ENCODE measurements around the gene SNRPD2.
"Not testable (repeated sequence)": the region's sequence is repeated elsewhere in the genome, so short reads cannot be mapped to it uniquely, and the experiment has no call there.

Gene SNRPD2

DNA sequence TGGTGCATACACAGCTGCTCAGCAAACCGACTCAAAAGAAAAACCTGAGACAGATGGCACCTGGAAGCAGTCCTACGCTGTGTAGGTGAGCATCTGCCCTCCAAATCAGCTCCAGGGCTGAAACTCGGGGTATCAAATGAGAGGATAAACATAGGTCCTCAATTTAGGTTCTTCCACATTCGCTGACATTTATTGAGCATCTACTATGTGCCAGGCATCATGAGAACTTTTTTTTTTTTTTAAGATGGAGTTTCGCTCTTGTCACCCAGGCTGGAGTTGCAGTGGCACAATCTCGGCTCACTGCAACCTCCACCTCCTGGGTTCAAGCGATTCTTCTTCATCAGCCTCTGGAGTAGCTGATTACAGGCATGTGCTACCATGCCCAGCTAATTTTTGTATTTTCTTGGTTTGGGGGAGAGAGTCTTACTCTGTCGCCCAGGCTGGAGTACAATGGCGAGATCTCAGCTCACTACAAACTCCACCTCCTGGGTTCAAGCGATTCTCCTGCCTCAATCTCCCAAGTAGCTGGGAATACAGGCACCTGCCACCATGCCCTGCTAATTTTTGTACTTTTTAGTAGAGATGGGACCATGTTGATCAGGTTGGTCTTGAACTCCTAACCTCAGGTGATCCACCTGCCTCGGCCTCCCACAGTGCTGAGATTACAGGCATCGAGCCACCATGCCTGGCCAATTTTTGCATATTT lies 14.1 kb upstream of the SNRPD2 start:
- FAIRE-seq (peak; percentile 64), DNase-seq (ENCODE audit: insufficient read length, low spot score) (no peak)
- TF ChIP-seq POLR2AphosphoS5 (IDR thresholded peaks at IDR 0.05; ENCODE audit: low read depth, low read length): 0 out of 2 replicates have a peak, but pooled peaks have one; percentile 23
- TF ChIP-seq POU2F2 (IDR thresholded peaks at IDR 0.05; ENCODE audit: low read depth, low read length): no peak
- no peak for TF ChIP-seq PAX5 (IDR thresholded peaks at IDR 0.05; ENCODE audit: insufficient read depth, low read length, severe bottlenecking)
- no peak for TF ChIP-seq POLR2A (IDR thresholded peaks at IDR 0.05; ENCODE audit: low read depth, low read length)
- TF ChIP-seq TAF1 (IDR thresholded peaks at IDR 0.05; ENCODE audit: low read depth, low read length): no peak

DNA sequence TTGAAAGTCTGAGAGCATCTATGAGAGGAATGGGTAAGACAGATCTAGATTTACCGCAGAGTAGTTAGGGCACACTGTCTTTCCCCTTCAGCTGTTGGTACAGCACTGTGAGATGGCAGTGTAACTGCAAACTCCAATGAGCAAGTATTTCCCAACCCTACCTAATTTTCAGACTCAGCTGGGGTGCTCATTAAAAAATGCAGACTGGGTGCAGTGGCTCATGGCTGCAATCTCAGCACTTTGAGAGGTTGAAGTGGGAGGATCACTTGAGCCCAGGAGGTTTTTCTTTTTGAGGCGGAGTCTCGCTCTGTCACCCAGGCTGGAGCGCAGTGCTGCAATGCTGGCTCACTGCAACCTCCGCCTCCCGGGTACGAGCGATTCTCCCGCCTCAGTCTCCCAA lies 13.4 kb upstream of the SNRPD2 start:
- DNase-seq (ENCODE audit: insufficient read length, low spot score) (no peak), FAIRE-seq (peak; percentile 33)
- TF ChIP-seq POLR2A (IDR thresholded peaks at IDR 0.05; ENCODE audit: low read depth, low read length) (no peak; the same call in 1 of the 2 replicates), PAX5 (IDR thresholded peaks at IDR 0.05; ENCODE audit: insufficient read depth, low read length, severe bottlenecking) (no peak), POU2F2 (IDR thresholded peaks at IDR 0.05; ENCODE audit: low read depth, low read length) (no peak), SPI1 (IDR thresholded peaks at IDR 0.05; ENCODE audit: low read depth, low read length) (no peak), TAF1 (IDR thresholded peaks at IDR 0.05; ENCODE audit: low read depth, low read length) (no peak), POLR2AphosphoS5 (IDR thresholded peaks at IDR 0.05; ENCODE audit: low read depth, low read length) (no peak)

DNA sequence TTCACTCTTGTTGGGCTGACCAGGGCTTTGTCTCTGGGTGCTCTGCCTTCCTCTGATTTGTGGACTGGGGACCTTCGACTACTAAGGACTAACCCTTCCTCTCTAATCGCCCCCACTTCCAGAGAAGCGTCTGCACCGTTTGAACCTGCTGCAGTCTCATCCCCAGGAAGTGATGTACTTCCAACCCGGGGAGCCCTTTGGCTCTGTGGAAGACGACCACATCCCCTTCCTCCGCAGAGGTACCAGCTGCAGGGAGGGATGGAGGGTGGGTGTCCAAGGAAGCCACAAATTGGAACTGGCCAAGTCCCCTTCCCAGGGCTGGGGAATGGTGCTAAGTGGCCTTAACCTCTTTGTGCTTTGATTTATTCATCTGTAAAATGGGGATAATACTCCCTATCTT lies 9.9 kb upstream of the SNRPD2 start:
- no peak for FAIRE-seq
- DNase-seq (ENCODE audit: insufficient read length, low spot score): no peak
- no peak for TF ChIP-seq POLR2AphosphoS5 (IDR thresholded peaks at IDR 0.05; ENCODE audit: low read depth, low read length)
- TF ChIP-seq PAX5 (IDR thresholded peaks at IDR 0.05; ENCODE audit: insufficient read depth, low read length, severe bottlenecking): no peak
- TF ChIP-seq SPI1 (IDR thresholded peaks at IDR 0.05; ENCODE audit: low read depth, low read length): no peak
- TF ChIP-seq TAF1 (IDR thresholded peaks at IDR 0.05; ENCODE audit: low read depth, low read length): no peak
- TF ChIP-seq POU2F2 (IDR thresholded peaks at IDR 0.05; ENCODE audit: low read depth, low read length): no peak
- no peak for TF ChIP-seq POLR2A (IDR thresholded peaks at IDR 0.05; ENCODE audit: low read depth, low read length)

DNA sequence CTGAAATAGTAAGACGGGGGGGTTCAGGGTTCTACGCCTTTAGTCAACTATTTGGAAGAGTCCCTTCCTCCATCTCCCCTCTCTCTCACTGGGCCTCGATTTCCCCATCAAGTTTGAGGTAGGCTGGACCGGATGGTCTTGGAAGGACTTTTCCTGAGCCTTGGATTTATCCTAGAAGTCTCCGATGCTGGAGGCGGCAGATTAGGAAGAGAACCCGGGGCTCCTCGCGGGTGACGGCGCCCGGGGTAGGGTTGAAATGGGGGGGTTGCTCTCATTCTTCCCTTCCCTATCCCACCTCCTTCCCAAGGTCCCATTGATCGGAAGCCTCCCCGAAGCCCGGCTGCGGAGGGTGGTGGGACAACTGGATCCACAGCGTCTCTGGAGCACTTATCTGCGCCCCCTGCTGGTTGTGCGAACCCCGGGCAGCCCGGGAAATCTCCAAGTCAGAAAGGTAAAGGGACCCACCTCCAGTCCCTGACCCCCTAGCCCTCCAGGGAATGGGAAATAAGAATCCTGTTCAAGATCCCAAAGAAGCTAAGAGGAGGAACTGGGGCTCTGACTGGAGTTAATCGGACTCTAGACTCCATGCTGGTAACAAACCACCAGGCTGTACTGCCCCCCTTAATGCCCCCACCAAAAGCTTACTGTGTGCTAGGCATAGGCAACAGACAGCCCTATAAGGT lies 1.5 kb upstream of the SNRPD2 start:
- DNase-seq (ENCODE audit: insufficient read length, low spot score) (no peak), FAIRE-seq (peak; percentile 54)
- TF ChIP-seq TAF1 (IDR thresholded peaks at IDR 0.05; ENCODE audit: low read depth, low read length) (no peak), POU2F2 (IDR thresholded peaks at IDR 0.05; ENCODE audit: low read depth, low read length) (no peak; the same call in 1 of the 2 replicates), POLR2AphosphoS5 (IDR thresholded peaks at IDR 0.05; ENCODE audit: low read depth, low read length) (no peak), POLR2A (IDR thresholded peaks at IDR 0.05; ENCODE audit: low read depth, low read length) (no peak), PAX5 (IDR thresholded peaks at IDR 0.05; ENCODE audit: insufficient read depth, low read length, severe bottlenecking) (no peak), SPI1 (IDR thresholded peaks at IDR 0.05; ENCODE audit: low read depth, low read length) (no peak)

DNA sequence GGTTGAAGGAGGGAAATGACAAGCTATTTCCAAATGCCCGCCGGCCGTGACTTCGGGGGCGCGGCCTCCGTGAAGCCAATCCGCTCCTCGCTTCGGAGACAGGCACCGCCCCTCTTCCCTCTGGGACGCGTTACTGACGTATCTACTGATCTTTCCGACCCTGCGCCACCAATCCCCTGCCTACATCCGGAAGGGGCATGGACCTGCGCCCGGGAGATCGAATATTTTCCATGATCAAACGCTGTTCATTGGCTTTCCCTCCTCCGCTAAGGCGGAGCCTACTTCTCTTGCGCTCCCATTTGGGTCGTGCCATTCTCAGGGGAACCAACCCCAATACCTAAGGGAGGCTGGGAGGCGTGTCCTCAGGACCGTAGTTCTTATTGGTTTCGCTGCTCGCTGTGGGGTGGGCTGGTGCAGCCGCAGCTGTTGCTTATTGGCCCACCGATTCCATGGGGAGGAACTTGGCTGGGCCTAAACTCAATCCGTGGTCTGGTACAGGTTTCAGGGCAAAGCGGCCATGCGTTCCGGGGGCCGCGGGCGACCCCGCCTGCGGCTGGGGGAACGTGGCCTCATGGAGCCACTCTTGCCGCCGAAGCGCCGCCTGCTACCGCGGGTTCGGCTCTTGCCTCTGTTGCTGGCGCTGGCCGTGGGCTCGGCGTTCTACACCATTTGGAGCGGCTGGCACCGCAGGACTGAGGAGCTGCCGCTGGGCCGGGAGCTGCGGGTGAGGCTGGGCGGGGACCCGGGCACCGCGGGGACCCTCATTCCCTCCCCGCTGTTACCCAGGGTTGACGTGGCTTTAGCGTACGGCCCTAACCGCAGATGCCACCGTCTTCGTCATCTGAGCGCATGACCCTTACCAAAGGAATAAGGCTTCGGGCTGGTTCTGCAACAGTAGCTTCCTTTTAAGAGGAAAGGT lies 693 bp upstream of the SNRPD2 start, which contains the start of gene QPCTL:
TSS of gene QPCTL (plus strand) at position 480 of the 919 bp plus-strand sequence. CDS start at position 518, 38 bp downstream.
- DNase-seq (ENCODE audit: insufficient read length, low spot score): peak; percentile 91
- peak; percentile 100 for FAIRE-seq
- TF ChIP-seq POLR2A (IDR thresholded peaks at IDR 0.05; ENCODE audit: low read depth, low read length) (peak; percentile 85), PAX5 (IDR thresholded peaks at IDR 0.05; ENCODE audit: insufficient read depth, low read length, severe bottlenecking) (no peak), SPI1 (IDR thresholded peaks at IDR 0.05; ENCODE audit: low read depth, low read length) (peak; percentile 65), POLR2AphosphoS5 (IDR thresholded peaks at IDR 0.05; ENCODE audit: low read depth, low read length) (peak; percentile 74), POU2F2 (IDR thresholded peaks at IDR 0.05; ENCODE audit: low read depth, low read length) (no peak), TAF1 (IDR thresholded peaks at IDR 0.05; ENCODE audit: low read depth, low read length) (no peak; the same call in 1 of the 2 replicates)

DNA sequence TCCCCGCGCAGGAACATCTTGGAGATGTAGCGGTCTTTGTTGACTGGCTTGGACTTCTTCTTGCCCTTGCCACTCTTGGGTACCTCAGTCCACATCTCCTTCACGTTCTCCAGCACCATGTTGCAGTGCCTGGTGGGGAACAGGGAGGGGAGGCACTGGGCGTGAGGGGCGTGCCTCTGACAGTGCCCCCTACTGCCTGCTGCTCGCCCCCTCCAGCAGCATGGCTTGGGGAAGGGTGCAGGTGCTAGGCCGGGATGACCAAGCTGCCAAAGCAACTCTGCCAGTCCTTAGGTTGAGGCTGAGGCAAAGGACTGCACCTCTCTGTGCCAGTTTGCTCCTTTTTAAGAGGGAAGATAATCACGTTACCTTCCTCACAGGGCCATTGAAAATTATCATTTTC lies 4.2 kb downstream of the SNRPD2 start:
- FAIRE-seq: no peak
- no peak for TF ChIP-seq POU2F2 (IDR thresholded peaks at IDR 0.05; ENCODE audit: low read depth, low read length)
- TF ChIP-seq POLR2A (IDR thresholded peaks at IDR 0.05; ENCODE audit: low read depth, low read length): 0 out of 2 replicates have a peak, but pooled peaks have one; percentile 30
- no peak for TF ChIP-seq TAF1 (IDR thresholded peaks at IDR 0.05; ENCODE audit: low read depth, low read length)
- no peak for TF ChIP-seq PAX5 (IDR thresholded peaks at IDR 0.05; ENCODE audit: insufficient read depth, low read length, severe bottlenecking)
- TF ChIP-seq POLR2AphosphoS5 (IDR thresholded peaks at IDR 0.05; ENCODE audit: low read depth, low read length): no peak
- no peak for DNase-seq (ENCODE audit: insufficient read length, low spot score)

DNA sequence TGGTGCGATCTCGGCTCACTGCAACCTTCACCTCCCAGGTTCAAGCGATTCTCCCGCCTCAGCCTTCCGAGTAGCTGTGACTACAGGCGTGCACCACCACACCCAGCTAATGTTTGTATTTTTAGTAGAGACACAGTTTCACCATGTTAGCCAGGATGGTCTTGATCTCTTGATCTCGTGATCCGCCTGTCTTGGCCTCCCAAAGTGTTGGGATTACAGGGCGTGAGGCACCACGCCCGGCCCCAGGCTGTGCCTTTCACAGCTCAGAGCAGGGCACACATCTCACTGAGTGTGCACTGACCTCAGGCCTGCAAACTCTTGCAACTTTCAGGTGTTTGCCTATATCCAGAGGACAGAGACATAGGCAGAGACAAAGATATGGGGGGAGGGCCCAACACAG lies 6.7 kb downstream of the SNRPD2 start:
- FAIRE-seq; DNase-seq (ENCODE audit: insufficient read length, low spot score): not testable (repeated sequence)

DNA sequence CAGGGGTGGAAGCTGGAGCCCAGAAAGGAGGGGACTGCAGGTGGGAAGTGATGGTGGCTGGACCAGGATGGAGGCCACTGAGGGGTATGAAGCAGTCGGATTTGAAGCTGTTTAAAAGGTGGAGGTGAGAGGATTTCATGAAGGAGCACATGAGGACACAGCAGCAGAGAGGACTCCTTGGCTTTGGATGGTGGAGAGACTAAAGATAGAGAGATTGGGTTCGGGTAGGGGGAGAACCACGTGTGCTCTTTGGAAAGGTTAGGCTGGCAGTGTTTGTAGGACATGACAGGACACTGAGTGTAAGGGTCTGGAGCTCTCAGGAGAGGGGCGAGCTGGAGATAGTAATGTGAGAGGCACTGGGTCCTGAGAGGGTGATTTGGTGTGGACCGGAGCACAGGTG lies 8.8 kb downstream of the SNRPD2 start:
- TF ChIP-seq PAX5 (IDR thresholded peaks at IDR 0.05; ENCODE audit: insufficient read depth, low read length, severe bottlenecking): no peak
- no peak for TF ChIP-seq SPI1 (IDR thresholded peaks at IDR 0.05; ENCODE audit: low read depth, low read length)
- TF ChIP-seq TAF1 (IDR thresholded peaks at IDR 0.05; ENCODE audit: low read depth, low read length): no peak
- TF ChIP-seq POLR2AphosphoS5 (IDR thresholded peaks at IDR 0.05; ENCODE audit: low read depth, low read length): no peak
- no peak for TF ChIP-seq POU2F2 (IDR thresholded peaks at IDR 0.05; ENCODE audit: low read depth, low read length)
- no peak for TF ChIP-seq POLR2A (IDR thresholded peaks at IDR 0.05; ENCODE audit: low read depth, low read length)
- DNase-seq (ENCODE audit: insufficient read length, low spot score) (no peak), FAIRE-seq (no peak)

DNA sequence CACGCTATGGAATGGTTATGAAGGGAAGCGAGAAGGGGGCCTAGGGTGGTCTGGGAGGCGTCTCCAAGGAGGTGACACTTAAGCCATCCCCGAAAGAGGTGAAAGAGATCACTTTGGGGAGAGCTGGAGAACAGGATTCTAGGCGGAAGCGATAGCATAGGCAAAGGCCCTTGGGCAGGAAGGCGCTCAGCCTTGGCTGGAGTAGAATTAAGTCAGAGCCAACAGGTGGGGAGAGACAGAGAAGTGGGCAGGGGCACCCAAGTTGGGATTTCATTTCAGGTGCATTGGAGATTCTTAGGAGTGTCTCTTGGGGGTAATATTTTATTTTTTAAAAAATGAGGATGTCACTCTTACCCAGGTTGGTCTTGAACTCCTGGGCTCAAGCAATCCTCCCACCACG lies 9.6 kb downstream of the SNRPD2 start:
- FAIRE-seq: no peak
- no peak for TF ChIP-seq TAF1 (IDR thresholded peaks at IDR 0.05; ENCODE audit: low read depth, low read length)
- TF ChIP-seq SPI1 (IDR thresholded peaks at IDR 0.05; ENCODE audit: low read depth, low read length): no peak
- TF ChIP-seq POU2F2 (IDR thresholded peaks at IDR 0.05; ENCODE audit: low read depth, low read length): no peak
- no peak for TF ChIP-seq POLR2AphosphoS5 (IDR thresholded peaks at IDR 0.05; ENCODE audit: low read depth, low read length)
- no peak for TF ChIP-seq POLR2A (IDR thresholded peaks at IDR 0.05; ENCODE audit: low read depth, low read length)
- no peak for TF ChIP-seq PAX5 (IDR thresholded peaks at IDR 0.05; ENCODE audit: insufficient read depth, low read length, severe bottlenecking)
- no peak for DNase-seq (ENCODE audit: insufficient read length, low spot score)

All from GM12891 (cell line).